Fibroblast of peridontal ligament (primary cell): ENCODE measurements around the gene FGD2.
A peak's percentile ranks its signal among the peaks of the same experiment; 100 is the strongest.
"Not testable (repeated sequence)": the region's sequence is repeated elsewhere in the genome, so short reads cannot be mapped to it uniquely, and the experiment has no call there.

Experiments
- DNase-seq: peaks from one replicate; pipeline ENCODE4 v3.0.0-alpha.2; 2010; ENCODE audit errors: extremely low read depth

FGD2 gene

DNA sequence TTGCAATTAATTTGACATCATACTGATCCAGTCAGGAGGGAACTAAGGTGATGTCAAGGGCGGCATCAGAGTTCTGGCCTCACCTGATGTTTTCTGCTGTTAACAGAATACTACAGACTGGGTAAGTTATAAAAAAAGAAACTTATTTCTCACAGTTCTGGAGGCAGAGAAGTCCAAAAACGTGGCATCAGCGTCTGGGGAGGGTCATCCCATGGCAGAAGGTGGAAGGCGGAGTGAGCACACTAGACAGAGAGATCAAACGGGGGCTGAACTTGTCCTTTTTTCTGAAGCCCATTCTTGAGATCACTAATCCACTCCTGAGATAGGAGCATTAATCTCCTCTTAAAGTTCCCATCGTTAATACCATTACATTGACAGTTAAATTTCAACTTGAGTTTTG is 16.2 kb upstream of the FGD2 start:
- DNase-seq = no peak

DNA sequence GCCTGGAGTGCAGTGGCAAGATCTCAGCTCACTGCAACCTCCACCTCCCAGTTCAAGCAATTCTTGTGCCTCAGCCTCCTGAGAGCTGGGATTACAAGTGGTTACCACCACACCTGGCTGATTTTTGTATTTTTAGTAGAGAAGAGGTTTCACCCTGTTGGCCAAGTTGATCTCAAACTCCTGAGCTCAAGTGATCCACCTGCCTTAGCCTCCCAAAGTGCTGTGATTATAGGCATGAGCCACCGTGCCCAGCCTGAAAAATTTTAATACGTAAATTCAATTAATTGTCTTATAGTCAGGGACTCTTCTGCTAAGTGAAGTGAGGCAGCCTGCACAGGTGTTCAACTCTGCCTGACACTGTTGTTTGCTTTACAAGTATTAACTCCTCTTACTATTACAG is 15.1 kb upstream of the FGD2 start:
- not testable (repeated sequence) for DNase-seq

DNA sequence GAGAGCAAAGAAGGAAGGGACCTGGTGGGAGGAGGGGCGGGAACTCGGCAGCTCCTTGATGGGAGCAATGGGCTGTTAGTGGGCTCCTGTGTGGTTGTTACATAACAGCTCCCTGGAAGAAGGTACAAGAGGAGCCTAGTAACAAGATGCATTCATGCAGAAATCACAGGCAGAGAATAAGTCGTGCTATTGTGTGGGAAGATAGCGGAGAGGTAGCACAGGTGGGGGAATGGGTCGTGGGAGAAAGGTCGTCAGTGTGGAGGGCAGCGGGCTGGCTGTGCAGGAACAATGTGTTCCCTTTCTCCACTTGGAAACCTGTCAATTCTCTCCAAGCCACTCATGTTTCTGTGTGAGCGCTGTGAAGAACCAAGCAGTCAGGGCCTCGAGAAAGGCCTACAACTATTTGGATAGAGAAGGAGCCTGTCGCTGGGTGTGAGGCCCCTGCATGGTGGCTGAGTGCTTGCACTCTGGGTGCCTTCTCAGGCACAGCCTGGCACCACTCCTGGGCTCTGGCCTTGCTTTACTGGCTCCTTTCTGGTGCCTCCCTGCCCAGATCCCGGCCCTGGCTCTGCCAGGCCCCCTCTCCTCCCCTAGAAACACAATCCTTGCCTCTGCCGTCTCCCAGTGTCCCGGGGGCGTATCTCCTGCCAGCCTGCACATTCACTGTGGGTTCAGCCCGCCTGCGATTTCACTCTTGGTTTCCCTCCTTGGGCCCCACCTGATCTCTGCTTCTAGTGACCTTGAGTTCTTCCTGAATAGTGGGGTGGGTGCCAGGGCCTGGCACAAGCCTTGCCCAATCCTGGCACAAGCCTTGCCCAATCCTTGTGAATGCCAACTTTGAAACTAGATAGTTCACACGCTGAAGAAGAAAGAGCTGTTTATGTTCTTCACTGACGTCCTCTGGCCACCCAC is 7.4 kb upstream of the FGD2 start:
- no peak for DNase-seq

DNA sequence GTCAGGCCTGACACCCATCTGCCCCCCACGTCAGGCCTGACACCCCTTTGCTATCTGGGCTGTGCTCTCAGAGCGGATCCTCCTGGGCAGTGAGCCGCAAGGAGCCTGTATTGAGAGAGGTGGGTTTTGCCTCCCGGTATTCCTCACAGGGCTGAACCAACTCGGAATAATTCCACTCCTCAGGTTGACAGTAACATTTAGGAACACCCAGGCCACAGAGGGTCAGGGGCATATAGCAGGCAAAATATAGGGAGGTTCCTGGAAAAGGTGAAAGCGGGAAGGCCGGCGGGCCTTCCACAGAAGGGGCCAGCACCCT is 6.8 kb upstream of the FGD2 start:
- no peak for DNase-seq

DNA sequence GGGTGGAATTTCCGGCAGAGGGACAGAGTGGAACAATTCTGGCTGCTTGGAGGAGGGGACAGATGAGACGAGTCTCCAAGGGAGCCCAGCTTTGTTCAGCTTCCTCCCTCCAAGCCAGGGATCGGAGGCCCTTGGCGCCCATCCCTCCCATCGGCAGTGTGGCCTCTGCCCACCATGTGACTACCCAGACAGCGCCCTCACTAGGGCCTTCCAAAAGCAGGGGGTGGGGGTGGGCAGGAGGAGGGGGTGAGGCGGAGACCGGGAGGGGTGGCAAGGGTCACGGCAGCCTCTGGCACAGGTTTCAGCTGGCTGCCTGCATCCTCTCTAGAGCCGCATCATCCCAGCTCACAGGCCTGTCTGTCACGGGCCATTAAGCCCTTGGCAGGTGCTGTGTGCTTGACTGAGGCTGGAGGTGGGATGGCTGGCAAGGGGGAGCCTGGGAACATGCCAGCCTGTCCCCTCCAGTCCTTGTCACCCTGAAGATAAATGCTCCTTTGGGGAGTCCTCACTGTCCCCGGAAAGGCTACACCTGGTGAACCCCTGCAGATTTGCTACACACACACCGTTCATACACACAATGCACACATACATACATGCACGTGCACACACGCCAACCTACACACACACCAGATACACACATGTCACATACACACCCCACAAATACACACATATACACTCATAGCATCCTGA is 6.2 kb upstream of the FGD2 start:
- DNase-seq = no peak

DNA sequence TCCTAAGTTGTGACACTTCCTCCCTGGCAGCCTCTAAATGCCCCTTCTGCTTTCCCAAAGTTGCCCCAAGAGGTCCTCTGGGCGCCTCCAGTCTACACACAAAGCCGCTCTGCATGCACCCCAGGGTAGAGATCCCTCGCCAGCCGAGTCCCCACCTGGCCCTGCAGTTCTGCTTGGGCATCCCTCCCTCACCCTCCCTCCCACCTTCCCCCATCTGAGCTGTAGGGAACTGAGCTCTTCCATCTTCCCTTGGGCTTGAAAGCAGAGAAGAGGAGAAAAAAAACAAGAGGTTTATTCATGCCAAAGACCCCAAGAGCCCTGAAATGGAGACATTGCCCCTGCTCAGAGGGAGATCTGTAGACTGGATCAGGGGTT is 5.7 kb upstream of the FGD2 start:
- no peak for DNase-seq

DNA sequence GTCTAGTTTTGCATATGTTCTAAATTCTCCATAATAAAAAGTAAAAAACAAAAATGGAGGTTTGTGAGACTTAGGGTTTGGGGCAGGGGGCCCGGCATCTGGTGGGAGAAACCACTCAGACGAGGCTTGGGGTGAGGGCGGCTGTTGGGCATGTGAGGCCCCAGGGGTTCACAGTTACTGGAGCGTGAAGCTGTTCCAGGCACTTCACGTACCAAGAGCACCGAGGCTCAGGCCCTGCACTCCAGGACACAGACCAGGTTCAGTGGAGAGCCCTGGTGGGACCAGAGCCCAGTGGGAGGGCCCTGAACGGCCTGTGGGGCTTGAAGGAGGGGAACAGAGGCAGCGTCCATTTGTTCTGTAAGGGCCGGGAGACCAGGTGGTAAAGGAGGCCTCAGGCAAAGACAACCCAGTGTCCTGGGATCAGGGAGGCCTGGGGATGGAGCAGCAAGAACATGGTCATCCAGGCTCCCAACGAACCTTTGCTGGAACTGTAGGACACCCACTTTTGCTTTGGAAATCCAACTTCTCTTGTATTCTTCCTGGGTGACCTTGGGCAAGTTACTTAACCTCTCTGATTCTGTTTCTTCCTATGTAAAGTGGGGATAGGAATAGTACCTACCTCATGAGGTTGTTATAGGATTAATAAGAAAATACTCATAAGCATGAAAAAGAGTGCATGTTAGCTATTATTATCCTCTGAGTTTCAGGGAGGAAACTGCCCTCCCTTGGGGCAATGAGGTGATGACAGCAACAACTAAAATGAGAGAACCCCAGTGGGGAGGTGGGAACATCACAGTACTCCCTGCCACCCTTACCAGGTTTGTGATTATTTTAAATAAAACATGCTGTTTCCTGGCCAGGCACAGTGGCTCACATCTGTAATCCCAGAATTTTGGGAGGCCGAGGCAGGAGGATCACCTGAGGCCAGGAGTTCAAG is 1.1 kb upstream of the FGD2 start:
- DNase-seq = no peak

DNA sequence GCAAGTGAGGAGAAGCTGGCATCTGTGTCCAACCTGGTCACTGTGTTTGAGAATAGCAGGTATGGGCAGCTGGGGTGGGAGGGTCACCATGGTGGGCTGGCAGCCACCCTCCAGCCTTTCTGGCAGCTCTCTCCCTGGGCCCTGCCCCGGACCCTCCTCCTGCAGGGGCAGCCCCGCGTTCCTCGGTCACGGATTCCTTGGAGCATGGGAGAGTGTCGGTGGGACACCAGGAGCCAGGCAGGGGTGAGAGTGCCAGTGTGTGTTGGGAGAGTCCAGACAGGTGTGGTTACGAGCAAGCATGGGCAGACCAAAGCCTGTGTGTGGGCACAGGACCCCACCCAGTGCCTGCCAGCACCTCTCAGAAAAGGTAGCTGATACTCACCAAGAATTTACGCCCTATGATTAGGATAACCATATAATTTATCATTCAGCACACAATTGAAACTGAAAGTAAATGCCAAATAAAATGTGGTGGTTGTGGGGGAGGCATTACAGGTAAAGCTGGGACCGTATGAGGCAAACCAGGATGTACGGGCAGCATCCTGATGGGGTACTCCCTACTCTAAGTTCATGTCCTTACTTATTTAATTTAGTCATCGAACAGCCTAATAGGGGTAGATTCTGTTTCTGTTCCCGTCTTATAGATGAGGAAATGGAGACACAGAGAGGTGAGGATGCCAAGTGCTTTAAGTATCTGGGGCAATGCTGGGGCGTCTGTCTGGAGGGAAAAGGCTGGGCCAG is 542 bp downstream of the FGD2 start:
- DNase-seq = no peak

DNA sequence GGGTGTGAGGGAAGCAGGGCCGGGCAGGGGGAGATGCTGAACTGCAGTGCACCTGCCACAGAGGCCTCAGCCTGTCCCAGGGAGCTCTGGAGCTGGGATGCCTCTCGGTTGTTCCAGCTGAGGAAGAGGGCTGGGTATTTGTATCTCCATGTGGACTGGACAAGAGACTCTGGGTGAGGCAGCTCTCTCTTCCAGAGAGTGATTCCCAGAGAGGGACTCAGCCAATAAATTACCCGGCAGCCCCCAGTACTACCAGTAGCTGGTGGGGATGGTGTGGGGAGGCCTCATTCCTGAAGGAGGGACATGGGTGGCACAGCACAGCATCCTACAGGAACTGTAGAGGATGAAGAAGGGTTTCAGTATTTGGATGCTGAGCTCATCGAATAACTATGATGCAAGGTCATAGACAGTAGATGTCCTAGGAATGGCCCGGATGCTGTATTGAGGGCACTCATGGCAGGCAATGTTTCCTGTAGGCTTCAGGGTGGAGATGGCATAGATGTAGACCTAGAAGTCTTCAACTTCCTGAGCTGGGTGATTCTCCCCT is 1.4 kb downstream of the FGD2 start:
- peak; percentile 24 for DNase-seq

DNA sequence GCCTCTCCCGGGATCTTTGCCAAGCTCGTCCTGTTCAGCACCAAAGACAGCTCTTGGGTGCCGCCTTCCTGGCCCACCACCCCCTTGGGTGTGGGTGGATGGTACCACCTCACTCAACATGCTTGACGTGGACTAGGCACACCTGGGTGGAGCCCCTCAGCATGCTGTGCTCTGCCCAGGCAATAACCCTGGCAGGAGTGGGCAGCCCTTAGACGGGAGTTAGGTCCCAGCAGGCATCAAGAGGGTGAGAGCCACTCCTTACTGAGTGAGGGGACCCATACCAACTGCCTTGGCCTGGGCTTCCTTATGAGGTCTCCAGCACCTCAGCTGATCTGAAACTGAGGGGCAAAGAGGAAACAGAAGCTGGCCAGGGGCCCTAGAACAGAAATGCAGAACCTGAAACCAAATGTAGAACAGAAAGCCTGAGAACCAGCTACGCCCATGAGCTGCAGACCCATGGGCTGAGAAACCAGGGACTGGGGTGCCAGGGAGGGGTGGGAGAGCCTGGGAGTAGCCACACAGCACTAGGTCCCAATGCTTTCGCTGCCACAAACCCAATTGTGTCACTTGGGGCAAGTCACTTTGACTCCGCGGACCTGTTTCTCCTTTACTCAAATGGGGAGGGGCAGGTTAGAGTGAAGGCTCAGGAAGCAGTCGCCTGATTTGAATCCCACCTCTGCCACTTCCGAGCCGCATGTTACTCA is 2.0 kb downstream of the FGD2 start:
- DNase-seq = no peak

DNA sequence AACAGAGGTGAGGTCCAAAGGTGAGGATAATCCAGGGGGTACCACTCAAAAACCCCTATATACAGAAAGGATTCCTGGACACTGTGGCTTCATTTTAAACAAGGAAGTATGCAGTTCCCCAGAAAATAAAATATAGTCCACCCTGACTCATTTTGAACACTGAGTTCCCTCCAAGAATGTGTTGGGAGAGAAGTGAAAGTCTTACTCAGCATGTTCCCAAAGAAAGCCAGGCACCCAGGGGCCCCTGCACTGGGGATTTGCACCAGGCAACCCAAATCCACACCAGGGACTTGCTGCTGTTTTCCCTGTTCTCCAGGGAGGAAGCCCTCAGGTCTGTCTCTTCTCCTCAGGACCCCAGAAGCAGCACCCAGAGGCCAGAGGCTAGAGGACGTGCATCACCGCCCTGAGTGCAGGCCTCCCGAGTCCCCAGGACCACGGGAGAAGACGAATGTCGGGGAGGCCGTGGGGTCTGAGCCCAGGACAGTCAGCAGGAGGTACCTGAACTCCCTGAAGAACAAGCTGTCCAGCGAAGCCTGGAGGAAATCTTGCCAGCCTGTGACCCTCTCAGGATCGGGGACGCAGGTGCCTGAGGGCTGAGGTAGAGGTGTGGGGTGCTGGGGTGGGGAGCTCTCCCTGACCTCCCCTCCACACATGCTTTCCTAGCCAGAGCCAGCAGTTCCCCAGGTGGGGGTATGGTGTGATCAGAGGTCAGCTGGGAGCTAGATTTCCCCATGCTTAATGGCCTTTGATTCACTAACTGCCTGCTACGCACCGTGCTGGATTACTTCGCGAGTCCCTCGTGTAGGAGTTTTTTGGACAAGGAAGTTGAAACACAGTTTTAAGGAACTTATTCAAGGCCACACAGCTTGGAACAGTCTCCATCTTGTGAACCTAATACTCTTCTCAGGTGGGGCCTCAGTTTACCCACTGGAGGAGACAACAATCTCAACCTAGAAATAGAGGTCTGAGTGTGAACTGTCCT is 3.3 kb downstream of the FGD2 start:
- DNase-seq = no peak

DNA sequence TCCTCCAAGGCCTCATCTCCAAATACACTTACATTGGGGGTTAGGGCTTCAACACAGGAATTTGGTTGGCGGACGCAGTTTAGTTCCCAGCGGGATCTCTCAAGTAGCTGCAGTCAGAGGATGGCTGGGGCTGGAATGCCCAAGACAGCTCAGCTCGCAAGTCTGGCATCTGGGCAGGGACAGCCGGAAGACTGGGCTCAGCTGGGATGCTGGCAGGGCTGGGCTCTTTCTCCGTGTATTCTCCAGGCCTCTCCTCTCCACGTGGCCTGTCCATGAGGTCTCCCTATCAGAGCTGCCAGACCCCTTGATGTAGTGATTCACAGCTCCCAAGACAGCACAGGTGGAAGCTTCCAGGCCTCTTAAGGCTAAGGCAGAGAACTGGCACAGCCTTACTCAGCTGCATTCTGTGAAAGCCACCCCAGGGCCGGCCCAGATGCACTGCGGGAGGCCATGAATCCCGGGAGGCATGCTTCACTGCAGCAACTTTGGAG is 5.0 kb downstream of the FGD2 start:
- no peak for DNase-seq

DNA sequence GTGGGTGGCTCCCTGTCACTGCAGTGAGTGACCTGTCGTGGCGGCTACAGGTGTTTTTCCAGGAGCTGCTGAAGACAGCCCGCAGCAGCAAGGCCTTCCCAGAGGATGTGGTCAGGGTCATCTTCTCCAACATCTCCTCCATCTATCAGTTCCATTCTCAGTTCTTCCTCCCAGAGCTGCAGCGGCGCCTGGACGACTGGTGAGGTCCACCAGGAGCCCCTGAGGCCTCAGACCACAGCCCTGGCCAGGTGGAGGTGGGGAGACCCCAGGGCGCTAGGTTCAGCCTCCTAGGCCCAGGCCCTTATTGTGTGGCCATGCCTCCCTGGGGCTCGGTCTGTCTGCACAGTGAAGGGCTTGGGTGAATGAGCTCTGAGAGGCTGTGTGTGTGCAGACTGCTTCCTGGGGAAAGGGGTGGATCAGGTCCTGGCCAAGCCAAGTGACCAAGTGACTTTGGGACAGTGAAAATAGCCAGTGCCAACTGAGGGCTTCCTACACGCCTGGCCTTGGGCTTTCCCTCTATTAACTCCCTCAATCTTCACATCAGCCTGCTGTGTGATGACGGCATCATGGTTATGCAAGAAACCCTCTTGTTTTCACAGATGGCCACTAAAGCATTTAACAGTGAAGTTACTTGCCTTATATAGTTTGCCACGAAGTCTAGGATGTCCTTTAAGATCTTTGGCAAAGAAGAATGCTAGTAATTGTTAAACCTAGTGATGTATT is 6.4 kb downstream of the FGD2 start:
- DNase-seq = peak; percentile 79

DNA sequence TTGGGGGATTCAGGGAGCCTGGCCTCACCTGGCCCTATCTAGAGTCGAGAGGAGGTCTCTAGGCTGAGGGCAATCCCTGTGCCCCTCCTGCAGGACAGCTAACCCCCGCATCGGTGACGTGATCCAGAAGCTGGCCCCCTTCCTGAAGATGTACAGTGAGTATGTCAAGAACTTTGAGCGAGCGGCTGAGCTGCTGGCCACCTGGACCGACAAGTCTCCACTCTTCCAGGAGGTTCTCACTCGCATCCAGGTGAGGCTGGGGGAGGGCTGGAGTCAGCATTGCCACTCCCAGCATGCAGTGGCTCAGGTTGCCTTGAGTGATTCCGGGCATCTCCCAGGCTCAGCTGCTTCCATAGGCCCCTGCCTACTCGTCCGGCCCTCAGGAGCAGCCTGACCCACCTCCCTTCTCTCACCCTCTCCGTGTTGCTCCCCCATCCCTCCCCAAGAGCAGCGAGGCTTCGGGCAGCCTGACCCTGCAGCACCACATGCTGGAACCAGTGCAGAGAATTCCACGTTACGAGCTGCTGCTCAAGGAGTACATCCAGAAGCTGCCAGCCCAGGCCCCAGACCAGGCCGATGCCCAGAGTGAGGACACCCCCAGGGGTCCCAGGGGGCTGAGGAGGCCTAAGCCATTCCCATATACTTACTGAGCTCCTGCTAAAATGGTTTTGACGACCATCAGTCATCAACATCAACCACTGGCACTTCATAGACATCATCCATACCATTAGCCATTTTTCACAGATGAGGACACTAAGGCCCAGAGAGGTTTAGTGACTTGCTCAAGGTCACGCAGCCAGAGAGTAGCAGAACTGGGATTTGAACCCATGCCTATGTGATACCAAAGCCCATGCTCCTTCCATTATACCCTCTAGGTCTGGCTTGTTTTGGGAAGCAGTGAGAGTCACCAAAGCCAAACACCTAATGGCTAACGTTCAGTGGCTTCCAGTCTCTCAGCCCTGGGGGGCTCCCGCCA is 8.3 kb downstream of the FGD2 start:
- DNase-seq = no peak

DNA sequence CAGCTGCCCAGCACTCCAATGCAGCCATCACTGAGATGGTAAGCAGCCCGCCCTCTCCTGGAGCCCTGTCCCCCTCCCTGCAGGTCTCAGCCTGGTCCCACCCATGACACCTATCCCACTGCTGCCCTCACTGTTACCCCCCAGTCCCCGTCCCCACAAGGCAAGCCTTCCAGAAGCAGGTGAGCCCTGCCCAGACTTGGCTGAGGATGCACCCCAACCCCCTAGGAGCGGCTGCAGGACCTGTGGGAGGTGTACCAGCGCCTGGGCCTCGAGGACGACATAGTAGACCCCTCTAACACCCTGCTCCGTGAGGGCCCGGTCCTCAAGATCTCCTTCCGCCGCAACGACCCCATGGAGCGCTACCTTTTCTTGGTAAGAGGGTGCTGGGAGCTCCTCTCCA is 9.2 kb downstream of the FGD2 start:
- DNase-seq = no peak

DNA sequence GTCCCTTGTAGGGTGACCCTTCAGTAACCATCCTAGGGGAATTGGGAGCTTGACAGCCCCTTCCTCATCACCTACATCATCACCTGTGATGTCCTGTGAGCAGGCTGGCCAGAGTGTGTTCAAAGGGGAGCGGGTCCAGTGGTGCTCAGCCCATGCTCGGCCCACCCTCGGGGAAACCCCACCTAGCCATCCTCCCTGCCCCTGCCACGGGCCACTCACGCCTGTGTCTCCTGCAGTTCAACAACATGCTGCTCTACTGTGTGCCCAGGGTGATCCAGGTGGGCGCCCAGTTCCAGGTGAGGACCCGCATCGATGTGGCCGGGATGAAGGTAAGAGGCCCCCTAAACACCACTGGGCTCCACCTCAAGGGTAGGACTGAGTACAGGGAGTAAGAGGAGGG is 10.1 kb downstream of the FGD2 start:
- no peak for DNase-seq

DNA sequence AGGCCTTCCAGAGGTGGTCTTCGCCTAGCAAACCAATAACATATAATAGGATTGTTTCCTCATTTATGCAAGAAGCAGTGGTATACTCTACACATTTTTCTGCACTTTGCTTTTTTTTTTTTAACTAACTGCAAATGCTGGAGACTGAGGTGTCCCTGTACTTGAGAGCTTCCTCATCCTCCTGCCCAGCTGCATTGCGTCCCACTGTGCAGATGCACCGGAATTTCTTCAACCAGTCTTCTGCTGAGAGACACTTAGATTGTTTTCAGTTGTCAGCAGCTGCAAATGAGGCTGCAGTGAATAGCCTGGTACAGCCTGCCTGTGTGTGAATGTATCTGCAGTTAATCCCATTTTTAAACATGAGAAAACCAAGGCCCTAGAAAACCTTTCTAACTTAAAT is 11.5 kb downstream of the FGD2 start:
- DNase-seq = no peak
